ENCODE measurements around the gene AQP1. TPM values are rescaled to one million over a fixed set of nuclear protein-coding genes. Genes with fewer than 3 reads are reported as not detected.
A peak's percentile ranks its signal among the peaks of the same experiment; 100 is the strongest.

Gene AQP1
- total RNA-seq, 1 donor from 2014 or later, result 253 TPM

GRCh38 chr7:30894009-30894408 lies 17.6 kb upstream of the AQP1 start:
- DNase-seq, result no peak
- TF ChIP-seq CTCF (IDR thresholded peaks at IDR 0.05; ENCODE audit: borderline replicate concordance), result no peak
- peaks cover 72% of the 10 kb centered on the region for H3K4me1 ChIP-seq
- H3K27ac ChIP-seq (replicated peaks), result peak overlapping the region; percentile 82
- H3K4me3 ChIP-seq, result no peak overlapping the region
- no peaks in the 10 kb centered on the region for H3K36me3 ChIP-seq
- intact Hi-C loops (cut with micrococcal nuclease), result no loop called here
- H3K27me3 ChIP-seq (ENCODE audit: low read depth), result no peaks in the 10 kb centered on the region
- H3K9me3 ChIP-seq (replicated peaks), result no peaks in the 10 kb centered on the region

- no peaks in the 10 kb centered on the region for H3K27me3 ChIP-seq (ENCODE audit: low read depth)
- peaks cover 78% of the 10 kb centered on the region for H3K4me1 ChIP-seq
- TF ChIP-seq CTCF (IDR thresholded peaks at IDR 0.05; ENCODE audit: borderline replicate concordance), result no peak
- DNase-seq, result no peak
- no peaks in the 10 kb centered on the region for H3K9me3 ChIP-seq (replicated peaks)
- H3K27ac ChIP-seq (replicated peaks), result peak overlapping the region; percentile 82
- intact Hi-C loops (cut with micrococcal nuclease), result no loop called here
- no peak overlapping the region for H3K4me3 ChIP-seq
- H3K36me3 ChIP-seq, result no peaks in the 10 kb centered on the region
Observed at GRCh38 chr7:30894866-30895605, 16.6 kb upstream of the AQP1 start.

GRCh38 chr7:30896036-30896435 lies 15.6 kb upstream of the AQP1 start:
- peaks cover 88% of the 10 kb centered on the region for H3K4me1 ChIP-seq
- no peak overlapping the region for H3K4me3 ChIP-seq
- no peak for TF ChIP-seq CTCF (IDR thresholded peaks at IDR 0.05; ENCODE audit: borderline replicate concordance)
- no peaks in the 10 kb centered on the region for H3K9me3 ChIP-seq (replicated peaks)
- no peaks in the 10 kb centered on the region for H3K27me3 ChIP-seq (ENCODE audit: low read depth)
- no peaks in the 10 kb centered on the region for H3K36me3 ChIP-seq
- peak overlapping the region; percentile 82 for H3K27ac ChIP-seq (replicated peaks)
- DNase-seq, result no peak
- intact Hi-C loops (cut with micrococcal nuclease), result no loop called here

GRCh38 chr7:30896783-30897637 lies 14.6 kb upstream of the AQP1 start:
- no peaks in the 10 kb centered on the region for H3K9me3 ChIP-seq (replicated peaks)
- no peaks in the 10 kb centered on the region for H3K27me3 ChIP-seq (ENCODE audit: low read depth)
- intact Hi-C loops (cut with micrococcal nuclease), result no loop called here
- TF ChIP-seq CTCF (IDR thresholded peaks at IDR 0.05; ENCODE audit: borderline replicate concordance), result no peak
- H3K4me1 ChIP-seq, result peaks cover 95% of the 10 kb centered on the region
- no peak overlapping the region for H3K4me3 ChIP-seq
- peak overlapping the region; percentile 82 for H3K27ac ChIP-seq (replicated peaks)
- H3K36me3 ChIP-seq, result no peaks in the 10 kb centered on the region
- DNase-seq, result no peak

GRCh38 chr7:30897770-30898169 lies 13.9 kb upstream of the AQP1 start:
- no peak for DNase-seq
- Histone ChIP-seq H3K27ac (replicated peaks) (peak overlapping the region; percentile 33), H3K27me3 (ENCODE audit: low read depth) (no peaks in the 10 kb centered on the region), H3K9me3 (replicated peaks) (no peaks in the 10 kb centered on the region), H3K36me3 (no peaks in the 10 kb centered on the region), H3K4me1 (peaks cover 97% of the 10 kb centered on the region), H3K4me3 (no peak overlapping the region)
- TF ChIP-seq CTCF (IDR thresholded peaks at IDR 0.05; ENCODE audit: borderline replicate concordance), result no peak
- intact Hi-C loops (cut with micrococcal nuclease), result no loop called here

Measured in left ventricle myocardium inferior (tissue), 1 donor.